Head of caudate nucleus (tissue), 42 donors: ENCODE results near the gene CIITA.
A peak's percentile ranks its signal among the peaks of the same experiment; 100 is the strongest.

Experiments
- DNase-seq, 42 donors: peaks; one replicate each; pipeline versions ENCODE4 v3.0.0 to v3.0.0-alpha.2; 2020 to 2021; ENCODE audit warnings: mixed read lengths in 7 of 42
- intact Hi-C: fragments of 100-400 bp; cut with DNase I; formaldehyde crosslinking; loops from one replicate; pipeline ENCODE4 v1.15.0; 2022

Gene CIITA

GRCh38 chr16:10929853-10930754, 53.1 kb downstream of the CIITA start:
- peak in 7 of 42 donors; percentile 21 to 75 (median 51) for DNase-seq
- intact Hi-C loops = loop anchor here (10.0 kb wide), 1 partner anchor 185 kb away; the partner anchor contains the start of gene NUBP1

- intact Hi-C loops = no loop called here
- DNase-seq = no peak
Observed at GRCh38 chr16:10930755-10931093, 53.7 kb downstream of the CIITA start.

GRCh38 chr16:10931134-10931533, 54.1 kb downstream of the CIITA start:
- intact Hi-C loops = no loop called here
- no peak for DNase-seq

DNA sequence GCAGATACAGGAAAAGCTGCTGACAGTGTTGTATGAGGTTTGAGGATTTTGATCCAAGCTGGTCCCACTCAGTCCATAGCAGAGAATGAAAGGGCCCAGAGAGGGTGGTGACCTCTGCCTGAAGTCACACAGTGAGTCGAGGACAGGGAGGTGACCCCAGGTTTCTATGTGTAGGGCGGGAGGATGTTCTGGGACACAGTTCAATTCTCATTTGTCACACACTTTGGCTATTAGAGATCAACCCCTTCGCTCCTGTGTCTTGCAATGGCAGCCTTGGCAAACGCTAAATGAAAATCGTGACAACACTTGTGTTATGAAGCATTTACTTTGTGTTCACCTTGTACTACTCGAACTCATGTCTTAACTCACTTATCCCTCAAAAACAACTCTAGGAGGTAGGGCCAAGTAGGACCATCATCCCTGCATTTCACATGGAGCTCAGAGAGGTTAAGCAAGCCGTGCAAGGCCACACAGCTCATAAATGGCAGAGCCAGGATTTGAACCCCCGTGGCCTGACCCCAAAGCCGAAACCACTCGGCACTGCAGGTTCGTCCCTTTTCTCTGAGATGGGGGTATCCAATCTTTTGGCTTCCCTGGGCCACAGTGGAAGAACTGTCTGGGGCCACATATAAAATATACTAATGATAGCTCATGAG, 55.1 kb downstream of the CIITA start:
- no peak for DNase-seq
- intact Hi-C loops = no loop called here

DNA sequence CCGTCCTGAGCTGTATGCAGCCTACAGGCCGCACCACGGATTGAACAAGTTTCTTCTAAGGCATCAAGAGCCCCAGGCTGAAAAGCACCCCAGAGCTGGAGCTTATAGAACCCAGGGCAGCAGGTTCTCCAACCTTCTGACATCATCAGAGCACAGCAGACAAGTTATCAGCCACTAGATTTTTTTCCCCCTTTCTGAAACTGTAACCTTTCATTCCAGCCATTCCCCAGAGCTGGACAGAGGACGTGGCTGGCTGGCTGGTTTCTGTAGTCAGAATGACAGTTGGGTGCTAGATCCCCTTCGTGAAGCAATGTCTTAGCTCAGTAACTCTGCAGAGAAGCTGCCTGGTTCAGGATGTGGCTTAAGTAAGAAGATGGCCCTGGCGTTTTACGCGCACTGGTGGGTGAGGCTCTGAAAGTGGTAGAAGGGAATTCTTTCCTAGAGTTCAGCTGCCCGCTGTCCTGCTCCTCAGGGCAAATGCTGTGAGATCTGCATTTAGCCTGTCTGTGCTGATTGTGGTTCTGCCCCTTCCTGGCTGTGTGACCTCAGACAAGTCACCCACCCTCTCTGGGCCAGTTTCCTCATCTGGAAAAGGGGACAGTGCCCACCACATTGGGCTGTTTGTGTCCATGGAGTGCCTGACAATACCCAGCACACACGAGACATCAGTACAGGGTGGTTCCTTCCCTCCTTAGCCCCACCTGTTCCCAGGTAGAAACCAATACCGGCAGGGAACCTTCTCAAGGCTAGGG, 56.1 kb downstream of the CIITA start:
- intact Hi-C loops = no loop called here

GRCh38 chr16:10933865-10934264, 56.9 kb downstream of the CIITA start:
- DNase-seq = no peak
- intact Hi-C loops = no loop called here

More for the DNA sequence above, 56.1 kb downstream of the CIITA start:
- no peak for DNase-seq

GRCh38 chr16:10934325-10935107, 57.5 kb downstream of the CIITA start:
- no peak for DNase-seq
- intact Hi-C loops = no loop called here

DNA sequence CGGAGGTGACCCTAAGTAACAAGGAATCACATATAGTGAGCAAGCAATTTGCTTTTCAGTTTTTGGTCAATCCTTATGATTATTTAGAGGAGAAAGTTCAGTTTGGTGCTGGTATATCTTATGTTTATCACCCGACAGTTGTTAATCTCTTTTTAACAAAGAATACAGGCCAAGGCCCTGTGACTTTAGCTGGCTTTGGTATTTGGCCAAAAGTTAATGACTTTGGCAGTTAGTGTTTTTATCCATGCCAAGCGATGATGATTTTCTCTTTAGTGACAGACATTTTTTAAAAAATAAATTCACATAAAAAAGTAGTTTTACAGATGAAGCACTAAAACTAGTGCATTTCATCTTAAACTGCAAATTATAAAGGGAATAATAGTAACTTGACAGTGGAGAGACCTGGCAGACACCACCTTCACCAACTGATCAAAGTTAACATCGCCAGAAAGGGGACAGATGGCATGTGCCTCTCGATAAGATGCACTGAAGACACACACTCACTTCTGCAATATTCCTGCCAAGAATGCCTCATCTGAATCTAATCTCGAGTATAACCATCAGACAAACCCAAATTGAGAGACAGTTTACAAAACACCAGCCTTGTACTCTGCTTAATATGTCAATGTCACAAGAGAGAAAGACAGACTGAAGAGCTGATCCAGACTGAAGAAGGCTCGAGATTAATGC, 58.4 kb downstream of the CIITA start:
- intact Hi-C loops = no loop called here

GRCh38 chr16:10936272-10936984, 59.4 kb downstream of the CIITA start:
- DNase-seq = peak in 1 of 42 donors; percentile 4
- intact Hi-C loops = no loop called here

More for the DNA sequence above, 58.4 kb downstream of the CIITA start:
- no peak for DNase-seq

- intact Hi-C loops = no loop called here
- peak in 13 of 42 donors; percentile 23 to 72 (median 42) for DNase-seq
Observed at GRCh38 chr16:10937068-10937859, 60.3 kb downstream of the CIITA start.

DNA sequence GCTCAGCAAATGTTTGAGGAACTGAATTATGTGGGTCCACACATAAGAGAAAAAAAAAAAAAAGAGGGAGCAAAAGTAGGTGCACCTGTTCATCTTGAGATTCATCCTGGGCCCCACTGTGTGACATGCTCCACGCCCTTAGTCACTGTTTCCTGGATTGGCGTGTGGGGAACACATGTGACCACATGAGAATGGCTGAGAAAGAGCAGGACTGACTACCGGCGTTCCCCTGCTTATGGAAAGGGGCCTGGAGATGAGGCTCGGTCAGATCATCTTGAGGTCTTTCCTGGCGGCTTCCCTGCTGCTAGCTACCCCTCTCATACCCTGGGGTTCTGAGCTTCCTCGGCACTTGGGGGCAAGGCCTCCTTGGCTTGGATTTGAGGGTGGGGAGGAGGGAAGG, 61.3 kb downstream of the CIITA start:
- DNase-seq = no peak
- intact Hi-C loops = no loop called here

GRCh38 chr16:10938796-10939648, 62.0 kb downstream of the CIITA start:
- intact Hi-C loops = no loop called here
- DNase-seq = no peak

DNA sequence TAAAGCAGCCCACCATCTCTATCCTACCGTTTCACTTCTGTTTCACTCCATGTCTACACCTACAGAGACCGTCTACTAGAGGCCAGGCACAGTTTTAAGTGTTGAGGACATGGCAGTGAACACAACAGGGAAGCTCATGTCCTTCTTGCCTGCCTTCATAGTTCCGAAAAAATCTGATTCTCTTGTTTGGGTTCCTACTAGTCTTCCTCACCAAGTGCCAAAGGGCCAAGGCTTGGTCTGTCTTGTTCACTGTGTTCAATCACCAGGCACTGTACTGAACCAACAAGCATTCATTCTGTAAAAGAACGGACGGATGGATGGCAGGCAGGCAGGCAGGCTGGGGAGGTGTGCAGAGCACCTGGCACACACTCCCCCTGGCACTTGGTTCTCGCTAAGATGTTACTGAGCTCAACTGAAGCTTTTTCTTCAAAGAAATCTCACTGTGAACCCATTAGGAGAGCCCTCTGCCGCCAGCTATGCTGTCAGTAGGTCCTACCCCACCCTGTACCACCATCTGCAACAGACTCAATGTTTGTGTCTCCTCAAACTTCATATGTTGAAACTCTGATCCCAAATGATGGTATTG, 62.7 kb downstream of the CIITA start:
- DNase-seq = no peak
- intact Hi-C loops = loop anchor here (5.0 kb wide), 1 partner anchor 978 kb away; the partner anchor contains the start of gene GSPT1

DNA sequence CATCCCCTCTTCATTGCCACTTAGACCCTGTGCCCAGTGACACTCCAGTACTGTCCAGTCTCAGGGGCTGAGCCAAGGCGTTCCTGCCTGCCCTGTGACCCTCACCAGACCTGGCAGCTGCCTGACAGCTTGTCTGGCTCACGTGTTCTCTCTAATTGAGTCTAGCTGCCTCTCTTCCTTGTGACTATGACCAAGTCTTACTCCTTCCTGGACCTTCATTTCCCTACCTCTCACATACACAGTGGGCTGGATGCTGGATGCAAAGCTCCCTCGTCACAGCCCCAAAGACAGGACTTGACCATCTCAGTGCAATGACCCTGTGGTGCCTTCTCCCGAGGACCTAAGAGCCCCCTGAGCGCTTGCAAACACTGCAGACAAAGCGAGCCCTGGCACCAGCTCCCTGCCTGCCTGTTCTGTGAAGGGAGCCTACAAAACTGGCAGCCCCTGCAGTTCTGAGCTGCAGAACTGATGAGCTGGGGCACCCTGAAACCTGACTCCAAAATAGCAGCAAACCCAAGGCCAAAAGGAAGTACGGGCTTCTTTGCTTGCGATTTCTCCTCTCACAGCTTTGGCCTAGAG, 63.6 kb downstream of the CIITA start:
- peak in 13 of 42 donors; percentile 27 to 57 (median 40) for DNase-seq
- intact Hi-C loops = loop anchor here (5.0 kb wide), 1 partner anchor 977 kb away; the partner anchor contains the start of gene GSPT1
